Myocyte (in vitro differentiated cells): ENCODE results near the gene RP9. TPM values are rescaled to one million over a fixed set of nuclear protein-coding genes. Genes with fewer than 3 reads are reported as not detected.

ENCODE experiments used
- DNase-seq: peaks from one replicate; pipeline ENCODE4 v3.0.0-alpha.2; 2012; ENCODE audit warnings: low read depth
- polyA plus RNA-seq: library from polyadenylated mRNA; unstranded; fragments of >200 nt; gene quantifications from one replicate; pipeline ENCODE4 v1.2.1, GENCODE V29; 2012; ENCODE audit warnings: missing spikeins
- total RNA-seq: library from RNA; depleted of rRNA; stranded (reverse); fragments of >200 nt; gene quantifications from 2 replicates; pipeline ENCODE4 v1.2.3, GENCODE V29; 2014

RP9 gene, protein sequence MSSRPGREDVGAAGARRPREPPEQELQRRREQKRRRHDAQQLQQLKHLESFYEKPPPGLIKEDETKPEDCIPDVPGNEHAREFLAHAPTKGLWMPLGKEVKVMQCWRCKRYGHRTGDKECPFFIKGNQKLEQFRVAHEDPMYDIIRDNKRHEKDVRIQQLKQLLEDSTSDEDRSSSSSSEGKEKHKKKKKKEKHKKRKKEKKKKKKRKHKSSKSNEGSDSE
- total RNA-seq: 12.0 and 24.4 TPM in 2 replicates
- 34.2 TPM for polyA plus RNA-seq

GRCh38 chr7:33109005-33109757, at the start of gene RP9:
Gene RP9, minus strand, starts transcription at chr7:33109404. Its CDS starts 32 bp downstream, at chr7:33109372.
- DNase-seq: peak; percentile 82

- DNase-seq: no peak
Observed at GRCh38 chr7:33157781-33158180, 48.6 kb upstream of the RP9 start.

DNA sequence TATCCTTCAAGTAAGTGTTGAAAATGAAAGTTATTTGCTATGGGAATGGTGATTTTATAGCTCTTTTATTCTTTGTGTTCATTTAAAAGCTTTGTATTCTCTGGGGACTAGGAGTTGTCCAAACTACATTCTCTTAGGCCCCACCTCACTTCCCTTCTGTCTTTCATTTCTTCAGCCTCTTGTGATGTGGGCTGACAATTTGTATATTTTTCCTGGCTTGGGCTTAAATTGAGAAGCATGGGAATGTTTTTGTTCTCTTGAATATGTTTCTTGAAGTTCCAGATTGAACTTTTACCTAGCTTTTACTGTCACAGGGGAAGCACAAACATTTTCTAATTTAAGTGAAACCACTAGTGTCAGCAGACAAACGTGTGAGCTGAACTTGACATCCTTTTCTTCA, 48.1 kb upstream of the RP9 start:
- DNase-seq: peak; percentile 27

DNA sequence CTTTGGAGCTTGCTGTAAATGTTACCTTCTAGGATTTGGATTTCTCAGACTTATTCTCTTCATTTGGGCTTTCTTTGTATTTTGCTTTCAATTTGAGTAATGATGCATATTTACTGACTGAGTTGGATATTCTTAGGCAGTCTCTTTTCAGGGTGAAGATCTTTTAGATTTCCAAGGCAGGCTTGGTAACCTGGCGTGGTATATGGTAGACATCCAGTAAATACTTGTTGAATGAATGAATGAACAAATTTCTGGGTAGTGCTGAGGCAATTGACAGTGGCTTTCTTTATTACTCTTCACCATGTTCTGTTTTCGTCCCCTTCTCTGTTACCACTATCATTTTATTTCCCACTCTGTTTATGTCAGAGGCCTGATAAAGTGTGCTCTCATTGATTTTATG, 47.2 kb upstream of the RP9 start:
- DNase-seq: no peak

DNA sequence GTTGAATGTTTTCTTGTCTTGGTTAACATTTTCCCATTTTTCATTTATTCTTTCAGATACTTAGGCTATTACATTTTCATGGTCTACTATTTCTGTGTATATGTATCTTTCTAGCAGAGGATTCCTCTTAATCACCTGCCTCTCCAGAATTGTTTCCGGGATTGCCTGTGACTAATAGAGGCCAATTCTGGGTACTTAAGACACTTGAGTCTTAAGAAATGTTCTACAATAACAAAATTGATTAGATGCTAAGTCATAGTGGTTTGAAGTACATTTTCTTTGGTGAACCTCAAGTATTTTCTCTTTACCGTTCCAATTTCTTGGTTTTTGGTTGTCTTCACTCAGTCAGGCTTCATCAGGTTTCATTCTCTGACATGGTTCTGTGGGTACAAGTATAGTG, 46.6 kb upstream of the RP9 start:
- peak; percentile 19 for DNase-seq

GRCh38 chr7:33152087-33152486, 42.9 kb upstream of the RP9 start:
- no peak for DNase-seq

DNA sequence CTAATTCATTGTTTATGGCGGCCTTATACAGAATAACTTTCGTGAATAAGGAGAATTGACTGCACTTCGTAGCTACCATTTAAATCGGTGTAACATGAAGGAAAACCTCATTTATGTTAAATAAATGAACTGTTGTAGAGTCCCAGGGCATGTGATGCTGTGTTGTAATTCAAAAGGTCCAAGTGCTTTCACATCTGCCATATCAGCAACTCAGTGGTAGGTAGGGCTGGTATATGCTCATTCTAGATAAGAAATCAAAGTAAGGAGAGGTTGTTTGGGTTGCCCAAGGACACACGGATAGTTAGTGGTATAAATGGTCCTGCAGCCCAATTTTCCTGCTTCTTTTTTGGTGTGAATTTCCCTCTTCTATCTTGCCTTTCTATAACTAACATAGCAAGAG, 36.0 kb upstream of the RP9 start:
- no peak for DNase-seq

- DNase-seq: no peak
Observed at GRCh38 chr7:33143996-33144718, 35.0 kb upstream of the RP9 start.

DNA sequence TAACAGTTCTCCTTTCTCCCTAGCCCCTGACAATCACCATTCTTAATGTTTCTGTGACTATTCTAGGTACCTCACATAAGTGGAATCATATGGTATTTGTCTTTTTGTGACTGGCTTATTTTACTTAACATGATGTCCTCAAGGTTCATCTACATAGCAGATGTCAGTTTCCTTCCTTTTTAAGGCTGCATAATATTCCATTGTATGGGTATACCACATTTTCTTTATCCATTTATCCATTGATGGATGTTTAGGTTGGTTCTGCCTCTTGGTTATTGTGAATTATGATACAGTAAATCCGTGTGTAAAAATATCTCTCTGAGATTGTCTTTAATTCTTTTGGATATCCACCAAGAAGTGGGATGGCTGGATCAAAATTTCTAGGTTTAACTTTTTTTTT, 33.4 kb upstream of the RP9 start:
- DNase-seq: no peak

GRCh38 chr7:33137103-33137502, 27.9 kb upstream of the RP9 start:
- no peak for DNase-seq

DNA sequence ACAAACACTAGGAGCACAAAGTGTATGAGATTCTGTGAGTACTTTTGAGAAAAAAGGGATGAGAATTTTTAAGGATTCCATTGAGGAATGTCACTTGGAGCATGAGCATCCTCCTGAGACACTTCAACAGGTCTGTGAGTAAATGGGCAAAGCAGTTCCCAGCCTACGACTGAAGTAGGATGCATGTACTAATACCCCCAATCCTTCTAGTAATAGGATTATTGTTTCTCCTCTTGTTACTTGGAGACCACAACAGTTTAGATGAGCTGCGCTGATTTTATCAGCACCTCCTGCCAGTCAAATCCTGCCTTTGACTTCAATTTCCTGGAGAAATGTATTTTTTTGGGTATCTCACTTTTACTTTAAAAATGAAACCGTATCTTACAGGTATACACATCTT, 21.0 kb upstream of the RP9 start:
- DNase-seq: no peak

- no peak for DNase-seq
Observed at GRCh38 chr7:33129806-33130153, 20.6 kb upstream of the RP9 start.

DNA sequence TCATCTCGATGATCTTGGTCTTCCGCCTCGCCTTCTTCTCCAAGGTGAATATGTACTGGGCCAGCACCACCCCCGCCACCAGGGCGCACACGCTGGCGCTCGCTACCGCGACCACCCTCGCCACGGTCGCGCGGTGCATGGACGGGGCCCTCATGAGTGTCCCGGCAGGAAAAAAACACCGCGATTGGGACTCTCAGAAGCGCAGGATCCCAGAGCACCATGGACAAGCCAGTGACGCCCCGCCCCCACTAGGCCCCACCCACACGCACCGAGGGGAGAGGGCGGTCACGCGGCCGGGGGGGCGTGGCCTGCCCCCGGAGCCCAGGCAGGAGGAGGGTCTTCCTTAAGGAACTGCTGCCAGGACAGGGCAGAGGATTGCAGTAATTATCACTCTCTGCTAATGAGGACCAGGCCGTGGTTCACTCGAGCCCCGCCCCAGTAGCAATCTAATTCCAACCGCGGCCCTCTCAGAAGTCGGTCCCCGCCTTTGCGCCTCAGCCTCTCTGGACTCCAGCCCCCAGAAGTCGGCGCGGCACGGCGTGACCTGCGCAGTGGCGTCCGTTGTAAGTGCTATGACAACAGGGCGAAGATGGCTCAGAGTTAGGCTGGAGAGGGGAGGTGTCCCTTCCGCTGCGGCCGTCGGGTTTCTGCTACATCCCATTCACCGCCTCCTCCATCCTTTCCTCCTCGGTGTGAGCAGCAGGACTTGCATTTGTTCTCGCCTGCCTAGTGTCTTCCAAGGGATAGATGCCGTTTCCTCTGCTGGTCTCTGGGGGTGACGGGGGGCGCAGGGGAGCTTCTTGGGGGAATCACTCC, 20.0 kb upstream of the RP9 start, which contains the start of gene BBS9:
Gene BBS9 (plus strand): TSS at position 575 of the 816 bp plus-strand sequence. CDS start 16,689 bp downstream, outside the sequence.
- DNase-seq: peak; percentile 98

- no peak for DNase-seq
Observed at GRCh38 chr7:33128631-33128989, 19.4 kb upstream of the RP9 start.

DNA sequence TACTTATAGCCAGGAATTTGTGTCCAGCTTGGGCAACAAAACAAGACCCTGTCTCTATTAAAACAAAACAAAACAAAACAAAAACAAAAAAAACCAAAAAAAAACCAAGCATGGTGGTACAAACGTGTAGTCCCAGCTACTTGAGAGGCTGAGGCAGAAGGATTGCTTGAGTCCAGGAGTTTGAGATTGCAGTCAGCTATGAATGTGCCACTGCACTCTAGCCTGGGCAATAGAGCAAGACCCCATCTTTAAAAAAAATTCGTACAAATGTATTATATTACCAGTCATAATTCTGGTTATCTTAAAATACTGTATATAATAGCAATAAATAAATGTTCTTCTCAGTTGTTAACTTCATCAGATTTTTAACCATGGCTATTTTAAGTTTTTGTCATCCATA, 17.9 kb upstream of the RP9 start:
- no peak for DNase-seq

GRCh38 chr7:33118383-33118782, 9.2 kb upstream of the RP9 start:
- DNase-seq: no peak

DNA sequence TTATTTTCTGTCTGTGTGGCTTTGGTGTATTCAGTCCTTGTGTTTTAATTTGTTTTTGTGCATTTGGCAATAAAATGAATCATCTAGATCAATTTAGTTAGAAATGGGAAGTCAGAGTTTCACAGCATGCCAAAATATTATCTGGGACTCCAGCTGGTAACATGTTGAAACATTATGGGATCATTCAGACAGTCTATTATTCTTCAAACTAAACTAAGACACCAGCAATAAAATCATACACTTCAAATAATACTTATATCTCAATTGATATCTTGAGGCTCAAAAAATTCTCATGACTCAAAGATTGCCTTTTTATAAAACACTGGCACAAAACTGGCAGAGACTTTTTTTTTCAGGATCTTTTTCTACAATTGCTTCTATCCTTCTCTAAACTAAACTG, 5.8 kb upstream of the RP9 start:
- no peak for DNase-seq

DNA sequence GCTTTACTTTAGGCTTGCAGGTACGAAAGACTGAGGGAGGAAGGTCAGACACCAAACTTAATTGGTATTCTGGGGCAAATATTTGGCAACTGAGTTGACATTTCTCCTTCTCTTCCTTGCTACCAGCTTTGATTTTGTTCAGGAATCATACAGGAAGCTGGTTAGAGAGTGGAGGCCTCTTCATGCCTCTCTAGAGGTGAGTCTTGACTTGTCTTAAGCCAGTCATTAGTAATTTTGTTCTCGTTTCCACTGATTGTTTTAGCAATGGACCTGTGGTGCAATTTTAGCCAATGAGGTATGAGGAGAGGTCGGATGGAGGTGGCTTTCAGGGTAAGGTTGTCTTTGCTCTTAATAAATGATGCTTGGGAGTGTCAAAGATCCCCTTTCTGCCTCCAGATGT, 2.4 kb upstream of the RP9 start:
- DNase-seq: no peak

GRCh38 chr7:33109758-33110238, 594 bp upstream of the RP9 start:
- DNase-seq: peak; percentile 18

- peak; percentile 57 for DNase-seq
Observed at GRCh38 chr7:33108554-33109004, 625 bp downstream of the RP9 start.
